HG02759 (cell line): ENCODE measurements around the gene TMEM72.

Source experiments
- ATAC-seq: cut with Tn5 transposase; IDR thresholded peaks from one replicate; pipeline ENCODE4 v1.9.1; 2021; ENCODE audit warnings: mild to moderate bottlenecking, moderate library complexity; ENCODE audit not compliant: unreplicated experiment

The TMEM72 gene

DNA sequence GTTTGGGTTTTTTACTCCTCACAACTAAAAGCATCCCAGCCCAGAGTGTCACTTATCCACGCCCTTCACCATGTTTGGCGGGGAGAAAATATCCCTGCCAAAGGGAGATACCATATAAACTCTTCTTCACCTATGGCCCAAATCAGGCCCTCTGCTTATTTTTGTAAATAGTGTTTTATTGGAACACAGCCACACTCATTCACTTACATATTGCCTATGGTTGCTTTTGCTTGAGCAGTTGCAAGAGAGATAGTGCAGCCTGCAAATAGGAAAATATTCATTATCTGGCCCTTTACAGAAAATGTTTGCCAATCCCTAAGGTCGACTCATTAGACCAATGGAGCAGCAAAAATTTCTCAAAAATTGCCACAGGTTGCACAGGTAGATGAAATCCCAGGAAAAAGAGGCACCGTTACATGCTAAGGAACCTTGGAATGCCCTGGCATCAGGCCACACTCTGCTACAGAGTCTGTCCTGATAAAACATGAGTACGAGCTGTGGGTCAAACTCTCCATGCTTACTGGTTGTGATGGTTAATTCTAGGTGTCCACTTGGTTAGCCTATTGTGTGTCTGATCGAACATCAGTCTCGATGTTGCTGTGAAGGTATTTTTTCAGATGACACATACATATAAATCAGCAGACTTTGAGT, 40.6 kb downstream of the TMEM72 start:
- no peak for ATAC-seq

DNA sequence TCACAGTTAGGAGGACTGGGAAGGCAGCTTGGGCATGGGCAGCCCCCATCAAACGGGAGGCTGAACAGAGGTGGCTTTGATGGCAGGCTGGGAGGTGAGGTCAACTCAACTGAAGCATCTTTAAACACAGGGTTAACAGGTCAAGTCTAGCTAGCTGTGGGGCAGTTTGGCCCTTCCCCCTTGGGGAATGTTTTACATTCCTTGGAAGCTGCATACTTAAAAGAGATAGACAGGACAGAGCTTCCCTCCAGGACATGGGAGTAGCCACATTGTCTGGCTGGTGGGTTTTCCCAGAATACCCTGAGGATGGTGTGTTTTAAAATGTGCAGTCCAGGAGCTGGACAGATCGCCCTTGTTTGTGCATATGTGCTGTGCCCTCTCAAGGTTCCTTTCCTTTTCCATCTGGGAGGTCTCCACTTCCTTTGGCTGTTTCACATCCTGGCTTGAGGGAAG, 41.7 kb downstream of the TMEM72 start:
- no peak for ATAC-seq

DNA sequence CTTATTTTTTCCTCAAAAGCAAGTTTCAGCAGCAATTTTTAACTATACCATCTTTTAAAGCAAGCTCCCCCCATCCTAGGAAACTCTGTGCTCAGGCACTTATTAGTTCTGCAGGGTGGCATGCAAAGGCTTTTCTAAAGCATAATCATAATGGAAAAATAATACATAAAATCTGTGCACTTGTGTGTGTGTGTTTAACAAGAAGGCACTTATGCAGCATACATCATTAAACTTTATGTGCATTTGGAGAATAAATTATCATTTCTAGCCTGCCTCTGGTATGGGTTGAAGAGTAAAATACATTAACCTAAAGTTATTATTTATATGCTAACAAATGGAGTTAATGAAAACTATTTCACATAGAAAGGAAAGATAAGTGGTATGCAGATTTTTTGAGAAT, 42.9 kb downstream of the TMEM72 start:
- ATAC-seq = no peak

DNA sequence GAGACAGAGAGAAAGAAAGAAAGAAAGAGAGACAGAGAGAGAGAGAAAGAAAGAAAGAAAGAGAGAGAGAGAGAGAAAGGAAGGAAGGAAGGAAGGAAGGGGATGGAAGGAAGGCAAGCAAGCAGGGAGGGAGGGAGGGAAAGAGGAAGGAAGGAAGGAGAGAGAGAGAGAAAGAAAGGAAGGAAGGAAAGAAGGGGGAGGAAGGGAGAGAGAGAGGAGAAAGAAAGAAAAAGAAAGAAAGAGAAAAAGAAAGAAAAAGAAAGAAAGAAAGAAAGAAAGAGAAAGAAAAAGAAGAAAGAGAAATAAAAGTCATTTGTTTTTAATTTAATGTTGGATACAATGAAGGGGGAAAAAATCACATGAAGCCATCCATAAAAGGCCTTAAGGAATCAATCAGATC, 43.8 kb downstream of the TMEM72 start:
- no peak for ATAC-seq

DNA sequence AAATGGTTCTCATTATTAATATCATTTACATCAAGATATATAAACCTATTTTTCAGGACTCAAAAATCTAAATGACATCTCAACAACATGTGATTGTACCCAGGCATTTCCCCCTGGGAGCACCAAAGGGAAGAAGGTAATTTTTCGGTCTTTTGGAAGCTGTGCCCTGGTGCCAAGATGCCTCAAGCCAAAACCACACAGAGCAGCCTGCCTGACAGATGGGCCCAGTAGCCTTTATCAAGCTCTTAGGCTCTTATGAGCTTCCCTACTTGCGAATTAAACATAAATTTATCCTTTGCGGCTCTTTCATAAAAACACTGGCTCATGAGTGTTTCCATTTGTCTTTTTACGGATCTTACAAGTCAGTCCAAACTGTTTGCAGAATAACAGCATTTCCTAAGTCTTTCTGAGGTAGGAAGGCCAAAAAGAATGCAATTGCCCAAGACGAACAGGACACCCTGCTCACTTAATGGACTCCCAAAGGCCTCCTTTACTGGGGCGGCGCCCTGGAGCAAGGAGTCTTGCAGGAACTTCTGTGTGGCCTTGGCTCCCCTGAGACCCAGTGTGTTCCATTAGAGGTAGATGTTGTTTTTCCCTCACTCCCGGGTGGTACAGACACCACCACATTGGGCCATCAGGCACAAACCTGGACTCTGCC, 44.4 kb downstream of the TMEM72 start:
- no peak for ATAC-seq

DNA sequence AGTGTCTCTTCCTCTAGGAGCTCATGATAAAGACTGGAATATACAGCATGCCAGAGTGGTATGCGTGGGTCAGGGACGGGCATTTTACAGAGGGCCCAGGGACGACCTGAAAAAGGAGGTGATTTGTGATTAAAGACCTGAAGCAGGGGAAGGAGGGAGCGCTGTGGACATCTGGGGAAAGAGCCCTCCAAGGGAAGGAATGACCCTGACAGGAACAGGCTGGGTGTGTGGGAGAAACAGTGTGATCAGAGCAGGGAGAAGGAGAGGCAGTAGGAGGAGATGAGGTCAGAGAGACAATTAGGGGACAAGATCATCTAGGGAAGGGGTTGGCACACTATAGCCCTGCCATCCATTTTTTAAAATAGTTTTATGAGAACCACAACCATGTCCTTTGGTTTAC, 45.1 kb downstream of the TMEM72 start:
- no peak for ATAC-seq

DNA sequence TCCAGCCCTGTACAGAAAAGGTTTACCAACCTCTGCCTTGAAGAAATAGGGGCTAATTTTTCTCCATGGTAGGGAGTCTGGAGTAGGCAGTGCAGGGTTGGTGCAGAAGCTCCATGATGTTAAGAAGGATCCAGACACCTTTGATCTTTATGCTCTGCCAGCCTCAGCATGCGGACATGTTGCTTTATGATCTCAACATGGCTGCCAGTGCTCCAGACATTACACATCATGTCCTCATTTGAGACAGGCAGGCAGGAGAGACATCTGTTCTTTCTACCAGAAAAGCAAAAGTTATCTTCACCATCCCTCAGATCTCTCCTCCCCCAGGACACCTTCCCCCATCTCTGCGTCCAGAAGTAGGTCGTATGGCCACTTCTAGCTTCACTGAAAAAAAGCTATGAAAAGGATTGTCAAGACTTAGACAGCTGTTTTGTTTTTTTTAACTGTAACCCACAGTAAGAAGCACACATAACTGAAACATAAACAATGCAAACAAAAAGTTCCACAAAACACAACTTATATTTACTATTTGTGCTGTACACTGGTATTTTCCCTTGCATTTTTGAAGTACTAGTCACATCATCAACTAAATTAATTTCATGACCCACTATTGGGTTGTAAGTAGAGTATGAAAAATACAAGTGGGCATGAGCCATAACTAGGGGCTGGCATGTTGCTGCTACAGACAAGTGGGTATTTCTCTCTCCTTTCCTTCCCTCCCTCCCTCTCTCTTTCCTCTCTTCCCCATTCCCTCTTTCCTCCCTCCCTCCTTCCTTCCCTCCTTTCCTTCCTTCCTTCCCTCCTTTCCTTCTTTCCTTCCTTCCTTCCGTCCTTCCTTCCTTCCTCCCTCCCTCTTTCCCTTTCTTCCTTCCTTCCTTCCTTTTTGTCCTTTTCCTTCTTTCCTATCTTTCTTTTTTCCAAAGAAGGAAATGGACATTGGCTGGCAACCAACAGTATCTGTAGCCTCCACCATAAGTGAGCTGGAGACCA, 45.9 kb downstream of the TMEM72 start:
- ATAC-seq = no peak

DNA sequence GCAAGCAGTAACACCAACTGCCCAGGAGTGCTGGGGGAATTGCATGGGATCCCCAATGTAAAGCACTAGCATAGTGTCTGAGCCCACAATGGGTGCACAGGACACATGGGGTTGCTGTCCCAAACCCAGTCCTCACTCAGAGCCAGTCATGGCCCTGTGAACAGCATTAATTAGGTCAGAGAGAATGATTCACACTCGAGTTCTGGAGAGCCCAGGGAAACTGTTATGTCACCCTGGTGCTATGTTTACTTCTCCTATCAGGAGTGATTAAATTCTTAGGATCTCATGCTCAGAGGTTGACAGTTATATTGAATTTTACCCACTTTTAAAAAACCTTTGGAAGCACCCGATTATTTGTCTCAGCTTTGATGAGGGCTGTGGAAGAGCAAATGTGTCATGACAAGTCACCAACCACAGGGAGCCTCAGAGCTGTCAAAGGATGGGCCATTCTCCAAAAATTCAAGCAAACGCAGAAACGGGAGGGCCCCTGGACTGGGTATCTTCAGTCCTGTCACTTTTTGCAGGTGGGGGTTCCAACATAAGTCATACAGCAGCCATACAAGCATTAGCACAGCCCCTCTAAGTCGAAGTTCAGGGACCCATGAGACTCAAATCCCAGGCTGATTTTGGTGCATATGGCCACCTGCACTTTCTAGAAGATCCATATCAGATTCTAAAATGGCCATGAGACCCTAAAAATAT, 47.2 kb downstream of the TMEM72 start:
- ATAC-seq = no peak

DNA sequence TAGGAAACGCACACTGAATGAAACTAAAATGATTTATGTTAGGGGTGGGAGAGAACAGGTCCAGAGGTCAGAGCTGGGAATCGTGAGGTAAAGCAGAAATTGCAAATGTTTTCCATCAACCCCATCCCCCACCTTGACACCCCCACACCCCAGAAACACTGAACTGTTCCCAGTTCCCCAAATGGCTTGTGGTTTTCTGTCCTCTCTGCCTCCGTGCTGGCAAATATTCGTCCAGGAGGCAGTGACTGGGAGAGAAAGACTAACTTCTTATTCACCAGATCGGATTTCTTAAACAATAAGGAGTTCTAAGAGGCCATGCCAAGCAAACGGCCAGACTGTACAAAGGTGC, 47.7 kb downstream of the TMEM72 start:
- ATAC-seq = no peak

DNA sequence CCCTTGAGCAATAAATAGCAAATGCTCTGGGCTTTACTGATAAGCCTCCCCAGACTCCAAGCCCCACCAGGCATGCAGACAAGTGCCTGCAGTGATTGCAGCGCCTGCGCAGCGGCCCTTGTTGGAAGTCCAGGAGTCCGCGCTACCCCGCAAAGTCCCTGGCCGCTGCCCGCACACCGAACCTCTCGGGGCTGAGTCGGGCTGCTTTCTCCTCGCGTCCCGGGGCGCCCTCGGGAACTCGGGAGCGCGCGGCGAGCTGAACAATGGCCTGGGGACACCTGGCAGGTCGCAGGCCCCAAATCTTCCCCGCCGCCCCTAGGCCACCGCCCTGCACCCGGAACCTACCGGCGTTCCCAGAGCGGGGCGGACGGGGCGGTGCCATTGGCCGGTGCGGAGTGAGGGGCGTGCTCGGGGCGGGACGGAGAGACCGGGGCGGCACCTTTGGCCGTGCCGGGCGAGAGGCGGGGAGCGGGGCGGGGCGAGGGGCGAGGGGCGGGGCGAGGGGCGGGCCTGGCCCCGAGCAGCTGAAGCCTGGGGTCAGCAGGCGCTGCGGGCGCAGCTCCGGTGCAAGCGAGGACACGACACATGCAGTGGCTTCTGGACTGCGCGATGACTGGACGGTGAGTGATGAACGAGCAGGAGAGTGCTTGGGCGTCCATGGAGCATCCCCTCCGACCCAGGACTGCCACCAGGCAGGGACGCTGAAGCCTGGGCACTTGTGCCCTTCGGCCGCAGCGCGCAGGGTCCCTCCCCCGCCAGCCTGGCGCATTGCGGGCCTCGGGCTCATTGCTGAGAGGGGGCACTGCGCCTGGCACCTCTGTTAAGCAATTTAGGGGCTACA, 48.3 kb downstream of the TMEM72 start, which contains the start of gene RASSF4:
Gene RASSF4, plus strand, starts transcription at position 556 of the 841 bp plus-strand sequence. CDS start 10,401 bp downstream, outside the sequence.
- peak; percentile 96 for ATAC-seq

DNA sequence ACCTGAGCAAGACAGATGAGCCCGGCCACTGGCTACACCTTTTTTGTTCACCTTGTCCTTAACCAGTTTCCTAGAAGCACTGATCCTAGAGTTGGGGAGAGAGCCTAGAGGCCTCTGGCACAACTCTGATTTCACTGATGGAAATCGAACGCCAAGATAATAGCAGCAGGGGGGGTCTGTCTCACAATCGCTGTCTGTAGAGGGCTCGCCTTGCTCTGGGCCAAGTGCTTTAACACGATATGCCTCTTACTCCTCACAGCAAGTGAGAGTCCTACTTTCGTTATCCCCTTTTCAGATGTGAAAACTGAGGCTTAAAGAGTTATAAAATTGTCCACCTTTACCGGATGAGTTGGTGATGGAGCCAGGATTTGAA, 48.9 kb downstream of the TMEM72 start:
- no peak for ATAC-seq

DNA sequence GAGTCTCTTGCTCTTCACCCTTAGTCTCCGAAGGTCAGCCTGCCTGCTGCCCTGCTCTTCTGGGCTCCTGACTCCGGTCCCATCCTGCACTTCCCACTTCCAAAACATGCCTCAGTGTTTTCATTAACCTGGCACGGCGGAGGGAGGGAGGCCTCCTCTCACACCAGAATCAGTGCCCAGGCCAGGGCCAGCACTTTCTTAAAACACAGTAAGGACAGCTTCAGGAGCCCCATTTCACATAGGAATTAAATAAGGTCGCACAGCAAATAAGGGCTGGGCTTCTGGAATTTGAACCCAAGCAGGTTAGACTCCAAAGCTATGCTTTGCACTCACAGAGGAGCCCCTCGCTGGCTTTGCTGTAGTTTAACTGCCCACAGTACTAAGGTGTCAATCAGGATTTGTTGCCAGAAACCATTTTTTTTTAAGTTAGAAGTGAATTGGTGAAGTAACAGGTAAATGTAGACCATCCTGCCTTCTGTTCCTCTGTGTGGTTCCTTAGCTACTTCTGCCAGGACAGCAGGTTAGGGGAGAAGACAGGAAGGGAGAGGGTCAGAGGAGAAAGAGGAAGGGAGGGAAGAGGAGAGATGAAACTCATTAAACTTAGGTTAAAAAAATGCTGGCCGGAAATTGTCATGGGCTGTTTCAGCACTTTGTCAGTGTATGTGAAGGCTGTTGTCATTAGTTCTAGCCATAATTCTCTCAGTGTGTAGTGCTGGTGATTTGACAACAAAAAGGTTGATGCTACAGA, 49.5 kb downstream of the TMEM72 start:
- ATAC-seq = no peak

DNA sequence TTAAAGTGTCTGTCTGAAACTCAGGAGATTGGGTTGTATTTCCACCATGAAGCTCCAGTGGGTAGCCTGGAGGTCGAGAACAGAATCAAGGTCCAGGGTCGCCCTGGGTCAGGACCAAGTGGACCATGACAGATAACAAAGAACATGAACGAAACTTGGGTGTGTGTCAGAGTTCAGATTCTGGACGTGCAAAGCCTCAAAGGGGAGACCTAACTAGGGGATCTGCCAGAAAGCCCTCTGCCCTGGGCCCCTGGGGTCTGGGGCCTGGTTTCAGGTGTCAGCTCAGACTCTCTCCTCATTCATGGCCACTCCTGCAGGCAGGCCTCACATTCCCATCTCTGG, 50.1 kb downstream of the TMEM72 start:
- ATAC-seq = no peak

DNA sequence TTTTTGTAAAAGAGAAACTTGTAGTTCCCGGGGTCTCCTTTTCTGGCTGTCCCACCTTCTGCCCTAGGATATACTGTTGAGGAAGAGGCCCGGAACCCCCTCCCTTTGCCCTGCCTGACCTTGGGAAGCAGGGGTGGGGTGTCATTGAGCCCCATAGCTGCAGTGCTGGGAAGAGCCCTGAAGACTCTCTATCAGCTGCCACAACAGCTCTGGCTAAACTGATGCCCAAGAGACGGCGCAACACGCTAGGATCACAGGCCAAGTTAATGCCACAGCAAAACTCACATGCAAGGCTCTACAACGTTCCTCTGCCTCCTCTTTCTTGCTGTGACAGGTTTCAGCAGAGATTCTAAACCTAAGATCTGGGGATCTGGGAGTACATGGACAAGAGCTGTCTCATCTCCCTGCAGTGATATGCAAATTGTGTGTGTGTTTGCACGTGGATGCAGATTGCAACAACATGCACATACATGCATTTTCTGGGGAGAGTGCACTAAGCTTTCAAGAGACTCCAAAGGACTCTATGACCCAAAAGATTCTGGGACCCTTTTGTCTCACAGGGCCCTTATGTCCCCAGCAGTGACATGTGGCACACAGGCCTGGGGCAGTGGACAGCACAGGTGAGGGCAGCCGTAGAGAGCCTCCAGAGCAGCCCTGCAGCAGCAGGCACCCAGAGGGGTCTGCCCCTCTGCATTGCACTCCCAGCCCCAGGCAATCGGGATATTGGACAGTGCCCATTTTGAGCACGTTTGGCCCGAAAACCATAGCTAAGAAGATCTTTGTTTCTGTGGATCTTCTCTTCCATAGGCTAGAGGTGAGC, 51.0 kb downstream of the TMEM72 start:
- no peak for ATAC-seq

DNA sequence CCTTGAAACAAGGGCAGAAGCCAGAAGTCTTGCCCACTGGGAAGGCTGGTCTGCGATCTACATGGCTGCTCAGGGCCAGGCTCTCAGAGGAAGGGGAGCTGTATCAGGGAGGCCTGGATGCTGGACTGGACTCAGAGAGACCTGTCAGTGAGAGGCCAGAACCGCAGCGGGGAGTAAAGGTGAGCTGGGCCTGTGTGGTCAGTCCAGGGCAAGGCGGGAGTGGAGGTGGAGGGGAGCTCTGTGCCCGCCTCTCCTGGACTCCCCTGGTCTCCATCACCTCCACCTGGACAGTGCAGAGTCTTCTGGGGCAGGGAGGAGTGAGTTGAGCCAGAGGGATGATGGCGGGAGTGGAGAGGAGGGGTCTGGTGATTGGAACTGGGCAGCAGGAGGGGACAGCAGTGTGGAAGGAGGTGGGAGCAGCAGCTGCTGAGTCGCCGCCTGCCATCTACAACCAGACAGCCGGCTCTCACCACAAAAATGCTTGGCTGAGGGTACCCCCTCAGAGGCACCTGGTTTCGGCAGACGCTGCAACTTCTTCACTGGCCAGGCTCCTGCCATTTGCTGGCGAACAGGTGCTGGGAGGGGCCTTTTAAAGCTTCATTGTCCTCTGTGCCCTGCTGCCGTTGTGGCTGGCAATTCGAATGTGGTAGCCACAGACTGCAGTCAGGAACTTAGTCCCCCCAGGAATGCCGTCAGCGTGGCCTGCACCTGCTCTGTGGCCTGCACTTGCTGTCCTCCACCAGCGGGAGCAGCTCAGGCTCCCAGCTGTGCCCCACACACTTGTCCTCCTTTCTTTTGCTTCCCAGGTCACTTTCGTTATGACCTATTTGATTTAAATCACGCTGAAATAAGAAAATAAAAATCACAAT, 52.0 kb downstream of the TMEM72 start:
- ATAC-seq = no peak

DNA sequence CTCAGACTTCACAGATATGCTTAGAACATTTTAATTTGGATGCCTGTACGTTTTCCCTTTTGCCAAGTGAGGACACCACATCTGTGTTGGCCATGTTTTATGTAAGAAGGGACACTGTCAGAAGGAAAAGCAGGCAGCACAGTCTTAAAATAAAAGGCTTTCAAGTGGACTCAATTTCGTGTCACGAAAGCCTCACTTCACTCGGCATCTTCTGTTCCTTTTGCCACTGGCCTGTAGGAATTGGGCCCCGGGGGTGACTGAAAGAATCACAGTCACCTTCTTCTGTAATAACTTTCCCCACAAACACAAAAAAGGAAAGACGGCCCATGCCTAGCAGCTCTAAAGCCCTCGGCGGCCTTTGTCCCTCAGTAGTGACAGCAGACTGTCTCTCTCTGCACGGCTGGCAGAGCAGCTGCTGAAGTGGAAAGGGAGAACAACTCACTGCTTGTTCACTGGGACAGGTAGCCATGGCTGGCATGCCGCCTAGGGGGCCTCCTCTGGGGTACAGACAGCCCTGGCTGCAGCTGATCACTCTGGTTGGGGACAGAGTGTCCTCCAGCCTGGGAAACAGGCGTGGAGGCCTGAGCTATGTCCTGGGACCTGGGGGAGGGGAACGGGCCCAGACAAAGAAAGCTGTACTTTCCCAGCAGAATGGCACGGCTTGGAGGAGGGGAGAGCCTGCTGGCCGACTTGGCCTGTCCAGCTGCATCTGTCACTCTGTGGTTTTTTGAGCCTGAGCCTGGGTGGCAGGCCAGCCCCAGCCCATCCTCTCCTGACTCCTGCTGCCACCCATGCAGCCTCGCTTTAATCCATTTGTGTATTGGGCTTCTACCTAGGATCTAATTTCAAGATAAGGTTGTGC, 52.9 kb downstream of the TMEM72 start:
- peak; percentile 26 for ATAC-seq

DNA sequence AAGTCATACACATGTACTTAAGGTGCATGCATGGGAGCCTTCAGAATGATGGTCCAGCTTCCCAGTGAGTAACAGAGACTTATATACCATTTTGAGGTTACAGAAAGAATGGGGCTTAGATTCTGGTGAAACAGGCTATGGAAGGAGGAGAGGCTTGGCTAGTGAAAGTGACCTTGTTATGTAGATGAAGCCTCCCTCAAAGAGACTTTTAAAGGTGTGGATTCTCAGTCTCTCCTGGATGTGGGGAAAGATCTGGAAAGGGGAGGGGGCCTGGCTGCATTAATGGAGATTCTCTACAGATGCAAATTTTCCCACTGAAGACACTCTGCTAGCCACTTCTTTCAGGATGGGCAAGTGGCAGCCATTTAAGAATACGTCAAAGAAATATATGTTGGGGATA, 54.0 kb downstream of the TMEM72 start:
- ATAC-seq = no peak
